ENCODE measurements around the gene PUS3.

GRCh38 chr11:125940145-125940544 is 37.1 kb upstream of the PUS3 start:
- TF ChIP-seq EZH2 (IDR thresholded peaks at IDR 0.05) (no peak), POLR2AphosphoS5 (IDR thresholded peaks at IDR 0.05; ENCODE audit: borderline replicate concordance, low read depth, low read length) (no peak), FOXP2 (optimal IDR thresholded peaks at IDR 0.05; ENCODE audit: control extremely low read depth, extremely low read length, insufficient read depth) (no peak)

All from SK-N-MC (cell line).